Right cardiac atrium (tissue), 5 donors: ENCODE measurements around the gene IGFBP5. TPM values are rescaled to one million over a fixed set of nuclear protein-coding genes. Genes with fewer than 3 reads are reported as not detected.

ENCODE experiments used
- ATAC-seq, 2 donors: fragments of 200-7000 bp; cut with Tn5 transposase; one replicate each; pipeline versions ENCODE4 v1.8.0 to v1.9.1; 2020; ENCODE audit warnings: moderate library complexity in 2 of 2, mild to moderate bottlenecking in 1 of 2
- DNase-seq, 3 donors: peaks; one replicate each; pipeline ENCODE4 v3.0.0-alpha.2; 2020
- H3K27ac ChIP-seq: one replicate; pipeline ENCODE4 v1.5.1; 2013; ENCODE audit warnings: mild to moderate bottlenecking, low read length, control low read depth, moderate library complexity
- H3K27me3 ChIP-seq: one replicate; pipeline ENCODE4 v1.6.1; 2013; ENCODE audit not compliant: control insufficient read depth, insufficient read depth
- H3K4me1 ChIP-seq: one replicate; pipeline ENCODE4 v1.6.1; 2013; ENCODE audit warnings: low read length; ENCODE audit not compliant: control insufficient read depth, insufficient read depth
- H3K4me3 ChIP-seq: one replicate; pipeline ENCODE4 v1.5.1; 2013; ENCODE audit warnings: low read length, control low read depth
- H3K9me3 ChIP-seq: one replicate; pipeline ENCODE4 v1.6.1; 2013; ENCODE audit warnings: low read length; ENCODE audit not compliant: control insufficient read depth
- WGBS: extraction: QIAGEN DNeasy Blood & Tissue Kit; methylation state at CpG from one replicate; pipeline ENCODE4 v1.1.7; 2013; 5-methylcytosine and 5-hydroxymethylcytosine counted together
- intact Hi-C, 4 donors: fragments of 100-400 bp; cut with DNase I; formaldehyde crosslinking; loops; one replicate each; pipeline versions ENCODE4 v1.11.0 to v1.14.0; 2022 to 2023
- long read RNA-seq, 4 donors: library from polyadenylated mRNA; unstranded; transcript quantifications; one replicate each; pipeline ENCODE4 v2.0.0, GENCODE V29; 2020 to 2021
- polyA plus RNA-seq: library from polyadenylated mRNA; stranded (reverse); fragments of 200-250 nt; gene quantifications from one replicate; pipeline ENCODE4 v1.2.3, GENCODE V29; 2013
- total RNA-seq, 4 donors: library from RNA; stranded (reverse); fragmentation: NEBNext Ultra II Directional; extraction: Animal tissue kit (Norgen Biotek cat#: 25700); gene quantifications; one replicate each; pipeline ENCODE4 v1.2.1, GENCODE V29; 2021
- donor health status: healthy with polysubstance abuse.
- donor health status: DM: no; HTN: yes; CAD: no.
- donor health status: DM: no; HTN: no; CAD: no.
- donor health status: DM: no; HTN: yes; CAD: no; lungs with severe emphysema.
- donor health status: DM: yes; HTN: yes; CAD: no.

The IGFBP5 gene
- total RNA-seq (100 to 1,000 TPM; 170 to 409 (median 309) TPM), polyA plus RNA-seq (162 TPM)
- long read RNA-seq, donor 1, full-length matches to known transcripts, result 28 of 409 reads
- long read RNA-seq, donor 1, partial matches to known transcripts, result 6 of 409 reads
- long read RNA-seq, donor 1, other reads (novel, unspliced or antisense), result 375 of 409 reads
- long read RNA-seq, donor 2, full-length matches to known transcripts, result 24 of 194 reads
- long read RNA-seq, donor 2, partial matches to known transcripts, result 5 of 194 reads
- long read RNA-seq, donor 2, other reads (novel, unspliced or antisense), result 165 of 194 reads
- long read RNA-seq, donor 3, full-length matches to known transcripts, result 1 of 313 reads
- long read RNA-seq, donor 3, partial matches to known transcripts, result 1 of 313 reads
- long read RNA-seq, donor 3, other reads (novel, unspliced or antisense), result 311 of 313 reads
- long read RNA-seq, donor 4, full-length matches to known transcripts, result 10 of 124 reads
- long read RNA-seq, donor 4, partial matches to known transcripts, result 6 of 124 reads
- long read RNA-seq, donor 4, other reads (novel, unspliced or antisense), result 108 of 124 reads

DNA sequence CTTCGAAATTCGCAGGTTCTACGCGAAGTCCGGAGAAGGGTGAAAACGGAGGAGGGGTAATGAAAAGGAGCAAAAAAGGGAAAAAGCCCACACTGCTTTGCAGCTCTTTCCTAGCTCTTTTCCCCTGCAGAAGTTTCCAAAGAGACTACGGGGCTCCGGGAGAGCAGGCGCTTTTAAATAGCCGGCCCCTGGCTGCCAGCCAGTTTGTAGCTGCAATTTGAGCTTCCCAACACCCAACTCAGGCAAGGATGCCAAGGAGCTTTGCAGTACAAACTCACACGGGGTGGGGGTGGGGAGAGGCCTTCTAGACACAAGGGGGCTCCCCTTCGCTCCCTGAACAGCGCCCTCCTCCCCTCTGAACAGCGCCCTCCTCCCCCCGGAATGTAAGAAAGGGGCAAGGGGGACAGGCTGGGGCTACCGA, at the start of gene IGFBP5:
TSS of gene IGFBP5 (minus strand) at position 149 of the 421 bp plus-strand sequence. CDS start 774 bp downstream, outside the sequence.
- ATAC-seq (peak; percentile 30 to 52), DNase-seq (peak; percentile 90 to 96 (median 96))
- Histone ChIP-seq H3K27me3 (no peaks in the 10 kb centered on the region), H3K9me3 (no peaks in the 10 kb centered on the region), H3K27ac (peak within 1 kb of the TSS; percentile 49), H3K4me3 (peak within 1 kb of the TSS; percentile 33), H3K4me1 (peaks cover 3% of the 10 kb centered on the region)
- intact Hi-C loops, result loop anchor here (5.0 to 10.0 kb wide), 11 partner anchors 77 to 1019 kb away; no protein-coding TSS in a partner anchor
- 9% methylated on average over 16 of the region's 16 CpGs for WGBS

- 91% methylated on average over 1 of the region's 1 CpG for WGBS
- no peak overlapping the region for H3K4me3 ChIP-seq
- intact Hi-C loops, result no loop called here
- H3K27ac ChIP-seq, result no peak overlapping the region
- no peak for ATAC-seq
- H3K9me3 ChIP-seq, result no peaks in the 10 kb centered on the region
- DNase-seq, result no peak
- peaks cover 2% of the 10 kb centered on the region for H3K4me1 ChIP-seq
- no peaks in the 10 kb centered on the region for H3K27me3 ChIP-seq
Measured at GRCh38 chr2:216743781-216744180, 48.4 kb upstream of the IGFBP5 start.

DNA sequence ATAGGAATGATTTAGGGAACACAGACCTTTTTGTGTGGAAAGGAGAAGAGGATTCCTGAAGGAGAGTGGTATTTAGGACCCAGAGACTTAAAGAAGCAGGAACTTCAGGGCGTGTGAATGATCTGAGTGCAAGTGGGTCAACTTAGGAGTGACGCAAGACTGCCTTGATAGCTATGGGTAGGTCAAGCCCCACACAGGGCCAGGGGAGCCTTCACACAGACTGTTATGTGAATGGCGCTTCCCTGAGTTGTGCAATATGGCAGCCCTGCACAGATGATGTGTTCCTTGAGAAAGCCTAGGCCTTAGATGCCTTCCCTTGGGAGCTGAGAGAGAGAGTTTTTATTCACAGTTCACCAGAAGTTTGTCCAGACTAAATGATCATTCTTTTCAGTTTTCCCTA, 47.1 kb upstream of the IGFBP5 start:
- DNase-seq, result peak; percentile 58 to 71 (median 62)
- Histone ChIP-seq H3K4me1 (peaks cover 2% of the 10 kb centered on the region), H3K4me3 (no peak overlapping the region), H3K27ac (no peak overlapping the region), H3K9me3 (no peaks in the 10 kb centered on the region), H3K27me3 (no peaks in the 10 kb centered on the region)
- intact Hi-C loops, result no loop called here
- ATAC-seq, result peak; percentile 72 to 83
- WGBS, result 74% methylated on average over 3 of the region's 3 CpGs

GRCh38 chr2:216741223-216741593, 45.9 kb upstream of the IGFBP5 start:
- Histone ChIP-seq H3K4me1 (peaks cover 2% of the 10 kb centered on the region), H3K9me3 (no peaks in the 10 kb centered on the region), H3K27me3 (no peaks in the 10 kb centered on the region), H3K27ac (no peak overlapping the region), H3K4me3 (no peak overlapping the region)
- ATAC-seq, result no peak
- 85% methylated on average over 2 of the region's 2 CpGs for WGBS
- DNase-seq, result no peak
- intact Hi-C loops, result no loop called here

GRCh38 chr2:216740557-216741222, 45.3 kb upstream of the IGFBP5 start:
- Histone ChIP-seq H3K4me1 (peaks cover 2% of the 10 kb centered on the region), H3K27ac (no peak overlapping the region), H3K4me3 (no peak overlapping the region), H3K9me3 (no peaks in the 10 kb centered on the region), H3K27me3 (no peaks in the 10 kb centered on the region)
- 71% methylated on average over 6 of the region's 6 CpGs for WGBS
- ATAC-seq (peak; percentile 37 to 41), DNase-seq (peak in 2 of 3 donors; percentile 54 to 70)
- intact Hi-C loops, result no loop called here

GRCh38 chr2:216739035-216739434, 43.7 kb upstream of the IGFBP5 start:
- H3K27ac ChIP-seq, result no peak overlapping the region
- WGBS, result 88% methylated on average over 3 of the region's 3 CpGs
- intact Hi-C loops, result no loop called here
- DNase-seq, result no peak
- H3K4me3 ChIP-seq, result no peak overlapping the region
- H3K27me3 ChIP-seq, result no peaks in the 10 kb centered on the region
- H3K4me1 ChIP-seq, result peaks cover 2% of the 10 kb centered on the region
- H3K9me3 ChIP-seq, result no peaks in the 10 kb centered on the region
- no peak for ATAC-seq

DNA sequence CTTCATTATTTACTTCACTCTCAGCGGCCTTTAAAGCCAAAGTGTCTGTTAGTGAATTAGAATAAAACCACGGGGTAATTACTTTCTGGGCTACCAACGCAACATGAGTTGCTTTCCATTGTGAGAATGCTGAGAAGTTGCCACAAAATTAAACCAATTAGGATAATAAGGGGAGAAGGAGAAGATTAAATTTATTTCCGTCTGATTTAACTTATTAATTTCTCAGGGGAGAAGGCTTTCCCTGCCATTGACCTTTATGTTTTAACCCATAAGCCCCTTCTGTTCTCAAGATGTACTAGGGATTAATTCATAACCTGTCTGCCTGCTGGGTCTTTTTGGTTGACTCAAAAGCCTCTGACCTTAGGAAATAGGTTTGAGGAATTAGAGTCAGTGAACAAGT, 42.3 kb upstream of the IGFBP5 start:
- intact Hi-C loops, result no loop called here
- Histone ChIP-seq H3K9me3 (no peaks in the 10 kb centered on the region), H3K4me1 (peaks cover 2% of the 10 kb centered on the region), H3K4me3 (no peak overlapping the region), H3K27me3 (no peaks in the 10 kb centered on the region), H3K27ac (no peak overlapping the region)
- DNase-seq, result no peak
- ATAC-seq, result no peak
- 91% methylated on average over 4 of the region's 4 CpGs for WGBS

DNA sequence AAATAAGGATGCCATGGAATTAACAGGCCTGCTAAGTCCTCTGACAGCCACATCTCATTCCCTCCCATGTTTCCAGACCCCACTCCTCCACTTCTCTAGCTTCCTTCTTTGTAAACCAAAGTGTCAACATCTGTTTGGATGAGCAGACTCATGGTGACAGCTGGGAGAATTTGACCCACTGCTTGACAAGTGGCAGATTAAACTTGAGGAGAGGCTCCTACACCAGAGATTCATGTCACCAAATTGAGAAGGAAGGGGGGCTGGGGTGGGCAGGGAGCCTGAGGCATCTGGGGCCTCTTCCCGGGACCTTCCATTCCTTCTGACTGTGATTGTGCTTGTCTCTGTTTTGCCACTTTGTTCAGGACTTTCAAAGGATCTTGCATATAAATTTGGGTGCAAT, 41.0 kb upstream of the IGFBP5 start:
- Histone ChIP-seq H3K4me3 (no peak overlapping the region), H3K4me1 (peaks cover 2% of the 10 kb centered on the region), H3K27me3 (no peaks in the 10 kb centered on the region), H3K9me3 (no peaks in the 10 kb centered on the region), H3K27ac (no peak overlapping the region)
- no peak for DNase-seq
- intact Hi-C loops, result no loop called here
- no peak for ATAC-seq
- WGBS, result 0% methylated on average over 1 of the region's 1 CpG

DNA sequence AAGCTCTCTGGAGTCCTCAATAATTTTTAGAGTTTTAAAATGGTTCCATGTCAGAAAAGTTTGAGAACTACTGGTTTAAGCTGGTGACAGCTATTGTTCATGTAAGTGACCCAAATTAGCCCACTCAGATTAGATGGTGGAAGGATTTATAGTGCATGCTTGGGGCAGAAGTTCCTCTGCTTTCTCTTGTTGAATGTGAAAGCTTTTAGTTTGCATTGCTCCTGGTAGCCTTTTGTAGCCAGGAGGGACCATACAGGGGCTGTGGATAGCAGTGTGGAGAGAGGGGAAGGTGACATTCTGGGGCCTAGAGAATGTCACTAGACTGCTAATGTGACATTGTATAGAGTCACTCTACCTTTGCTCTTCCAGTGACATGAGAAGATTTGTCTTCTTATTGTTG, 40.3 kb upstream of the IGFBP5 start:
- Histone ChIP-seq H3K4me1 (peaks cover 2% of the 10 kb centered on the region), H3K4me3 (no peak overlapping the region), H3K27me3 (no peaks in the 10 kb centered on the region), H3K9me3 (no peaks in the 10 kb centered on the region), H3K27ac (no peak overlapping the region)
- DNase-seq, result no peak
- intact Hi-C loops, result no loop called here
- ATAC-seq, result no peak

GRCh38 chr2:216735086-216735485, 39.7 kb upstream of the IGFBP5 start:
- Histone ChIP-seq H3K9me3 (no peaks in the 10 kb centered on the region), H3K4me3 (no peak overlapping the region), H3K27ac (no peak overlapping the region), H3K4me1 (no peaks in the 10 kb centered on the region), H3K27me3 (no peaks in the 10 kb centered on the region)
- WGBS, result 53% methylated on average over 6 of the region's 6 CpGs
- intact Hi-C loops, result no loop called here
- peak; percentile 54 to 64 for ATAC-seq
- no peak for DNase-seq

DNA sequence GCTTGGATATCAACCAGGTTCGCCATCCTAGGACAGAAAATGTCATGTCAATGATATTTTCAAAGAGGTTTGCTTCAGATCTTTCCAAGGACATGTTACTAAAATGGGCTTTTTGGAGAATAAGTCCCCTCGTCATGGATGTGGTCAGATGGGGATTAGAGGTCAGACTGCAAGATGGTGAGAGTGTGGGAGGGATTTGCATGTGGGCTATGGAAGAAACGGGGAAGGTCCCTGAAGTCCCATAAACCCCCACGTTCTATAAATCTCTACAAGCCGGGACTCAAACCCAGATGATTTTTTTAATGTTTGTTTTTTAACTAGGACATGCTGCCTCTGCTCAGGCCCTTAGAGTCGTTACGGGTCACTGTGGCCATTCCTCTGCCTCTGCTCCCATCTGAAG, 37.7 kb upstream of the IGFBP5 start:
- Histone ChIP-seq H3K4me3 (no peak overlapping the region), H3K27me3 (no peaks in the 10 kb centered on the region), H3K27ac (no peak overlapping the region), H3K4me1 (no peaks in the 10 kb centered on the region), H3K9me3 (no peaks in the 10 kb centered on the region)
- no peak for DNase-seq
- no peak for ATAC-seq
- intact Hi-C loops, result no loop called here
- 86% methylated on average over 7 of the region's 7 CpGs for WGBS
